RPMI8226 (cell line): ENCODE results near the gene KBTBD7.

Experiments used
- DNase-seq: peaks from one replicate; pipeline ENCODE4 v3.0.0-alpha.2; 2015

The KBTBD7 gene

DNA sequence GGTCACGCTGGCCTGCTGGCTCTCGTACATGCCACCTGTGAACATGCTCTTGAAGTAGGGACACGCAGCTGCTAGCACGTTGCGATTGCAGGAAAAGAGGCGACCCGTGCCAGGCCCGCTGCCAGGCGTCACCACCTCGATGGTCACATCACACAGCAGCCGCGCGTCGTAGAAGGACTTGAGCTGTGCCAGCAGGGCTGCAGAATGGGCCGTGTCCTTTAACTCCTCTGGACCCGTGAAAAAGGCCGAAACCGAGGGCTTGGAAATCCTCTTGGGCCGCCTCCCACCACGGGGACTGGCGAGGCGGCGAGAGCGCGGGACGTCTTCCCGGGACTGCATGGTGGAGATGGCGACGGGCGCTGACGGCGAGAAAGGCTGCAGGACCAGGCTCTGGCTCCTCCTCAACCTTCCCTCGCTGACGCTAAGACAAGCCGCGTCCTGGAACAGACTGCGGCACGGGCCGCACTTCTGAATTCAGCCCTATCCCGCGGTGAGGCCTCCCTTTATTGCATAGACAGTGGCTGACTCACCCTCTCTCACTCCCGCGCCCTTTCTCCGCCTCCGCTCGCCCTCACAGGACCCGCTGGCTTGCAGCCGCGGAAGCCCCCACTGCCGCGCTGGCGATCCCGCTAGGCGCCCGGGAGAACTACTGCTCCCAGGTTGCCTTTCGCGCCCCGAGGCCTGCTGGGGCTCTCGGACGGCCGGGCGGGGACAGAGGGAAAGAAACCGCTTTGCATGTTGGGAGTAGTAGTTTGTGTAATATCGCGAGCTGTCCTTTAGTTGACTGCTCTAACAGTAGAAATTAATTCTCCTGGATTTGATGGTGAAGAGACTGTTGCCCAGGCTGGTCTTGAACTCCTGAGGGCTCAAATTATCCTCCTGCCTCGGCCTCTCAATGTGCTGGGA, at the start of gene KBTBD7:
KBTBD7 (minus strand) TSS at position 651 of the 906 bp plus-strand sequence; CDS start at position 339, 312 bp downstream.
- DNase-seq: peak; percentile 85

GRCh38 chr13:41241626-41242025, 47.3 kb upstream of the KBTBD7 start:
- DNase-seq: no peak

DNA sequence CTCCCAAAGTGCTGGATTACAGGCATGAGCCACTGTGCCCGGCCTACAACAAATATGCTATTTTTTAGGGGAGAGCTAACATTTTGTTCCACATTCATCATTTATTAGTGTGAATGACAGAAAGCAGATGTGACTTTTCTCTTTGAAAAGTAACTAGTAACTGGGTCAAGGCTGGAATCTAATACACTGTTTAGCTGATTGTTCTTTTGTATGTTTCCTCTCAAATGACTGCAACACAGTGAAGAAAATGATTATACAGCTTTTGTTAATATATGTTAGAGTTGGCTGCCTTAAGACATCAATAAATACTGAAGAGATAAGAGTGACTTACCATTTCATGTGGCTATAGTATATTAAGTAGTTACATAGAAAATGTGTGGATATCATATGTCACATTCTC, 42.0 kb upstream of the KBTBD7 start:
- DNase-seq: no peak

DNA sequence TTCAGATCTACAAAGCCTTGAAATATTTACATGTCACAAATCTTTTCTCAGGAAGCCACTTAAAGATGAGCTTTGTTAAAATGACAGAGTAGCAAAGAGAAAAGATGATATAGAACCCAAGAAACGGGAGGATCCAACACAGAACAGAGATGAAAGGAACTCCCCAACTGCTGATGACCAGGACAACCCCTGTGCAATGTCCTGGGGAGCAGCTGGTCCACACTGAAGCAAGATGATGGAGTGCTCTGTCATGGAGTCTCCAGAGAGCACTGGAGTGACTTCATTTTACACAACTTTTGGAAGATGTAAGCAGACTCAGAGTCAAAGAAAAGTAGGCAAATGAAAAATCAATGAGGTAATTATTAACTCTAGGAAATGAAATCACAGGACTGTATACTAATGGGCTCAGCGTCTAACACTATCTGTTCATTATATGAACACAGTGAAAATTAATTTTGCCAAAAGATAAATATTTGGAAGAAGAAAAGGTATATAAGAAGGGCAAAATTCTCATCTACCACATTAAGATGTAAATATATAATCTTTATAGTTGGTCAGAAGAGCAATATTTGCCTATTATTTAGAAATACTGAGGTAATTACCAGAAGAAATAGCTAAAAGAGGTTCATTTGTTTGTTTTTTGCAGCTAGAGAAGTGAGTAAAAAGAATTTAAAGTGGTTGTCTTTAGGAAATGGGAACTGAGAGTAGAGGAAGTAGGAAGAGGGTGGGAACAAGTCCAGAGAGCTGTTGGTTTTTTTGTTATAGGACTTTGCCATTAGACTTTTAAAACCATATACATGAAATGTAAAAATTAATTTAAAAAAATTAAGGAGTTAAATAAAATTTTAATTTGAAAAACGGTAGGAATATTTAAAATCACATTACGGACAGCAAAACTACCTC, 38.5 kb upstream of the KBTBD7 start:
- DNase-seq: no peak

DNA sequence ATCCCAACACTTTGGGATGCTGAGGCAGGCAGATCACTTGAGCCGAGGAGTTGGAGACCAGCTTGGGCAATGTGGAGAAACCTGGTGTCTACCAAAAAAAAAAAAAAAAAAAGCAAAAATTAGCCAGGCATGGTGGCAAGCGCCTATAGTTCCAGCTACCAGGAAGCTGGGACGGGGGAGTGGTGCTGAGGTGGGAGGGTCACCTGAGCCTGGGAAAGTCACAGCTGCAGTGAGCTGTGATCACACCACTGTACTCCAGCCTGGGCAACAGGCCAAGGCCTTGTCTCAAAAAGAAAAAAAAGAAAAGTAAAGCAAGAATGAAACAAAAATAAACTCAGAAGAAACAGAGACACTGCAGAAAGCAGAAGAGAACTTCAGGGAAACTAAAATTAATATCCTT, 37.4 kb upstream of the KBTBD7 start:
- DNase-seq: peak; percentile 88

DNA sequence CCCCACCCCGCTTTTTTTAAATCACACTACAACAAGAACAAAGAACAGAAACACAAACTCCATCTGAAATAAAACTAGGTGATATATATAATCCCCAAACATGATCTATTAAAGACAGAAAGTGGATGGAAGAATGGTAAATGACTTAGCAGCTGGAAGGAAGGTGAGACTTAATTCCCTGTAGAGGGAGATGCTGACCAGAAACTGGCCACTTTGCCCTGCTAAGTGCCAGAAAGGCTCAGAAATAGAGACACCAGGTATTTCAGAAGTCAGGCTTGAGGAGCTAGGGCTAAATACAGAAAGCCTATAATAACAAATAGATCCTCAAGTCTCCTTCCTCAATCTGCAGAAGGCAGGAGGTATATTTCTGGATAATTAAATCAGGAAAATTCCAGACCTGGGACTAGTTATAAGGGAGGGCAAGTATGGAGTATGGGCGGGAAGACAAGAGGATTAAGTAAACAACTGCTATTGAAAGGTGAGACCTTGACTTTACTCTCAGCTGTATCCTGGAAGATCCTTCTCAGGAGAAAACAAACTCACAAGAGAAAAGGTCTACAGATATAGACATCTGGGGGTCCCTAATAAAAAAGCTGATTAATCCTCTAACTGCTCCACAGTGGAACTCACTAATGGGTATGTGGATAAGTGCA, 36.8 kb upstream of the KBTBD7 start:
- no peak for DNase-seq

GRCh38 chr13:41229356-41229755, 35.0 kb upstream of the KBTBD7 start:
- no peak for DNase-seq

DNA sequence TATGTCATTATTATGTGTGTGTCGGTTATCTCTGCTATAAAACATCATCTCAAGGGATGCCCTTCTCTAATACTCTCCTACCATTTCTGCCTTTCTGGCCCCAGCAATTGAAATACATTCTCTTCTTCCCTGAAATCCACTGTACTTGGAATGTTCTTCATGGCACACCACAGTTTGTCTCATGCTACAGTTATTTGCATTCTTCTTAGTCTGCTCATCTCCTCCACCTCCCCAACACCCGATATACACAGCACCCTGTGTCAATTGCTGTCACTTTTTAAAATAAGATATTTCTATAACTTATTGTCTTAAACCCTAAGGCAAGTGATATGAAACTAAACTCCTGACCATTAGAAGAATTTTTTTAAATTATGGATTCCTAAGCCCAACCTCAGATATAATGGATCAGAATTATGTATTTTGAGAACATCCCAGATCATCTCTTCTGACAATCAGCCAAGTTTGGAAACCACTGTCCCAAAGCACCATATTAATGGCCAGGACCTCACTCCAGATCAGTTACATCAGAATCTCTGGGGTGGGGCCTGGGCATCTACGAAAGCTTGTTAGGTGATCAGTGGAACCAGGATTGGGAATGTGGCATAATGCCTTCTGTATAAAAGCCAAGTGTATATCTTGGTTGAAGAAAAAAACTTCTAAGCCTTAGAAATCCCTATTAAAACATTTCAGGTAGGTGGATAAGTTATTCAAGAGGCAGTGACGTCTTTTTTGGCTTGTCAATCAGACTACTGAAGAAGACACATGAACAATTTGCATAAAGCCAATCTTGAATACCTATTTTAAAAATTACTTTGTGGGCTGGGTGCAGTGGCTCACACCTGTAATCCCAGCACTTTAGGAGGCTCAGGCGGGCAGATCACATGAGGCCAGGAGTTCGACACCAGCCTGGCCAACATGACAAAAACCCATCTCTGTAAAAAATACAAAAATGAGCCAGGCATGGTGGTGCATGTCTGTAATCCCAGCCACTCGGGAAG, 30.0 kb upstream of the KBTBD7 start:
- no peak for DNase-seq

DNA sequence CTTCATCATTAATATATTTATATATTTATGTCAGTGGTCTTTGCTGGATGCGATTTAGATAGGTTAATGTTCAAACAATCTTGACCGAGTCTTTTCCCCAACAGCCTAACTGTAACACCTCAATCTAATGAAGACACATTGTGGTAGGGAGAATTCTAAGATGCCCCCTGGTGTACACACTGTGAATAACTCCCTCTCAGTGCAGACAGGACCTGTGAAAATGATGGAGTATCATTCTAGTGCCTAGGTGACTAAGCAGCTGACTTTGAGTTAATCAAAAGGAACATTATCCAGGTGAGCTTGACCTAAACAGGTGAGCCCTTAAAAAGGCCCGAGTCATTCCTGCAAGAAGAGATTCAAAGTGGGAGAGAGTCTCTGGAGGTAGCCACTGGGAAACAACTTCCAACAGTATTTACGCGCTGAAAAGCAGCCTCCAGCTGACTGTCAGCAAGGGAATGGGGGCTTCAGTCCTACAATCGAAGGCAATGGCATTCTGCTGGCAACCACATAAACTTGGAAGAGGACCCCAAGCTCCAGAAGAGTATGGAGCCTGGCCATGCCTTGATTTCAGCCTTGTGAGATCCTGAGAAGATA, 28.0 kb upstream of the KBTBD7 start:
- peak; percentile 54 for DNase-seq

- DNase-seq: no peak
Measured at GRCh38 chr13:41220401-41220800, 26.0 kb upstream of the KBTBD7 start.

GRCh38 chr13:41216160-41216559, 21.8 kb upstream of the KBTBD7 start:
- DNase-seq: no peak

GRCh38 chr13:41213919-41214318, 19.6 kb upstream of the KBTBD7 start:
- DNase-seq: no peak

DNA sequence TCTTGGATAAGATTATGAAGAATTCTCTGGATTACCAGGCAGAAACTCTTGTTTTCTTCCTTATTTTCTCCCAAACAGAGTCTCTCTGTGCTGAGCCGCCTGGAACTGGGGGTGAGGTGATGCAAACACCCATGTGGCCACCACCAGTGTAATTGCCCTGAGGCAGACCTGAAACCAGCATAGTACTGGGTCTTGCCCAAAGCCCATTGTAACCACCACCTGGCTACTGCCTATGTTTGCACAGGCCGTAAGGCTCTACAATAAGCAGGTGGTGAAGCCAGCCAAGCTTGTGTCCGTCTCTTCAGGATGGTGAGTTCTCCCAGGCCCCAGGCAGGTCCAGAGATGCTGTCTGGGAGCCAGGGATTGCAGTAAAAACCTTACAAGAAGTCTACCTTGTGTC, 18.9 kb upstream of the KBTBD7 start:
- no peak for DNase-seq

- DNase-seq: no peak
Measured at GRCh38 chr13:41212881-41213280, 18.5 kb upstream of the KBTBD7 start.

GRCh38 chr13:41211062-41211461, 16.7 kb upstream of the KBTBD7 start:
- no peak for DNase-seq

GRCh38 chr13:41206467-41206866, 12.1 kb upstream of the KBTBD7 start:
- DNase-seq: no peak

DNA sequence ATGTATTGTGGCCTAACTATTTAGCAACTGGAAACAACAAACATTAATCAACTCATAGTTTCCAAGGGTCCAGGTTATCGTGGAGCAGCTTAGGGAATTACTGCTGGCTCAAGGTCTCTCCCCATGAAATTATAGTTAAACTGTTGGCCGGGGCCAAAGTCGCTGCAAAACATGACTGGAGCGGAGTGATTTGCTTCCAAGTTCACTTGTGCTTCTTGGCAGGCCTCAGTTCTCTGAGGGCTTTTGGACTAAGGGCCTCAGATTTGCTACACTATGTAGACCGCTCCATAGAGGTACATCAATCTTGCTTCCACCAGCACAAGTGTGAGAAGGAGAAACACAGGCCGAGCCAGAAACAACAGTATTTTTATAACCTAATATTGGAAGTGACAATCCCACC, 9.4 kb upstream of the KBTBD7 start:
- no peak for DNase-seq

DNA sequence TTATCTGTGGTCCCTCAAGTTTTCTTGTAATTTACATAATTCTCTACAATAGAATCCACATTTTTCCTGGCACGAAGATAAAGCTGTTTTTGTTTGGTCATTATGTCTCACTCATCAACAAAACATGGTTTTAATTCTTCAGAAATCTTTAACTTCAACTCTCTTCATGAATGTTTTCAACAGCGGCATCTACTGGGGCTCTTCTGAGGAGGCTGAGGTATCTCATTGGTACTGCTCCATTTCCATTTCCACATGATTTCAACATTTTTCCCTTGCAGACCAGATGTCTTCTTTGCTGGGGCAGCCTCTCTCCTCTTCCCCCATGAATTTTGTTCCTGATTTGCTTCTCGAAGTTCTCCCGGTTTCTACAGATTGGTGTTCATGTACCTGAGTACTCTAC, 5.8 kb upstream of the KBTBD7 start:
- DNase-seq: no peak

DNA sequence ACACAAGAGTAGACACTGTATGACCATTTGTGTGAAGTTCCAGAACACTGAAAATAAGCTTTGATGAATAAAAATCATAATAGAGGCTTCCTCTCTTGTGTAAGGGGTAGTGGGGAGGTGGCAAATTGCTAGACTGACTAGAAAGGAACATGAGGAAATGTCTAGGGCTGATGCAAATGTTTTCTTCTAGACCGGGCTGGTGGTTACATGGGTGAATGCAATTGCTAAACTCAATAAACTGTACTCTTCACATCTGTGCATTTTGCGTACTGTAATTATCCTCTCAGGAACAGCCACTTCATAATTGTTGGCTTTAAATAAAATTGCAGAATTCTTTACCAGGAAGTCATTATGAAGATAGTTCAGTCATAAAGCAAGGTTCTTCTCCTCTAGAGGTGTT, 5.2 kb upstream of the KBTBD7 start:
- DNase-seq: no peak

DNA sequence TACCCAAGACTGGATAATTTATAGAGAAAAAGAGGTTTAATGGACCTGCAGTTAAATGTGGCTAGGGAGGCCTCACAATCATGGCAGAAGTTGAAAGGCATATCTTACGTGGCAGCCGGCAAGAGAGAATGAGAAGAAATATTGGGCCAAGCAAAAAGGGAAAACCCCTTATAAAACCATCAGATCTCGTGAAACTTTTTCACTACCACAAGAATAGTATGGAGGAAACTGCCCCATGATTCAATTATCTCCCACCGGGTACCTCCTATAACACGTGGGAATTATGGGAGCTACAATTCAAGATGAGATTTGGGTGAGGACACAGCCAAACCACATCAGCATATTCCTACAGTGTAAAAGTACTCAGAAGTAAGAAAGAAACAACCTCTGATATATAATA, 4.7 kb upstream of the KBTBD7 start:
- no peak for DNase-seq

GRCh38 chr13:41196620-41197019, 2.3 kb upstream of the KBTBD7 start:
- DNase-seq: peak; percentile 9

GRCh38 chr13:41196011-41196410, 1.6 kb upstream of the KBTBD7 start:
- DNase-seq: no peak
